ENCODE measurements around the gene NTSR1.

The NTSR1 gene

GRCh38 chr20:62696989-62697388, 11.6 kb upstream of the NTSR1 start:
- Histone ChIP-seq H3K9me3 (ENCODE audit: severe bottlenecking) (no peaks in the 10 kb centered on the region), H3K4me1 (ENCODE audit: insufficient read depth, poor library complexity, severe bottlenecking) (no peaks in the 10 kb centered on the region), H3K36me3 (ENCODE audit: low read depth) (no peaks in the 10 kb centered on the region), H3K4me3 (ENCODE audit: severe bottlenecking) (no peak overlapping the region), H3K27ac (ENCODE audit: poor library complexity, severe bottlenecking) (no peak overlapping the region), H3K27me3 (ENCODE audit: insufficient read depth, poor library complexity, severe bottlenecking) (peaks cover 34% of the 10 kb centered on the region)
- TF ChIP-seq CTCF (IDR thresholded peaks at IDR 0.05; ENCODE audit: poor library complexity, severe bottlenecking): no peak
- ATAC-seq (ENCODE audit: low read depth) (no peak), DNase-seq (ENCODE audit: low spot score) (peak; percentile 82)

- H3K27ac ChIP-seq (ENCODE audit: poor library complexity, severe bottlenecking): no peak overlapping the region
- ATAC-seq (ENCODE audit: low read depth) (no peak), DNase-seq (ENCODE audit: low spot score) (peak; percentile 79)
- no peaks in the 10 kb centered on the region for H3K4me1 ChIP-seq (ENCODE audit: insufficient read depth, poor library complexity, severe bottlenecking)
- no peaks in the 10 kb centered on the region for H3K36me3 ChIP-seq (ENCODE audit: low read depth)
- TF ChIP-seq CTCF (IDR thresholded peaks at IDR 0.05; ENCODE audit: poor library complexity, severe bottlenecking): no peak
- H3K4me3 ChIP-seq (ENCODE audit: severe bottlenecking): no peak overlapping the region
- H3K9me3 ChIP-seq (ENCODE audit: severe bottlenecking): no peaks in the 10 kb centered on the region
- peaks cover 33% of the 10 kb centered on the region for H3K27me3 ChIP-seq (ENCODE audit: insufficient read depth, poor library complexity, severe bottlenecking)
These were observed 11.1 kb upstream of the NTSR1 start for GRCh38 chr20:62697468-62697912.

- TF ChIP-seq CTCF (IDR thresholded peaks at IDR 0.05; ENCODE audit: poor library complexity, severe bottlenecking): no peak
- Histone ChIP-seq H3K9me3 (ENCODE audit: severe bottlenecking) (no peaks in the 10 kb centered on the region), H3K27me3 (ENCODE audit: insufficient read depth, poor library complexity, severe bottlenecking) (peaks cover 25% of the 10 kb centered on the region), H3K4me1 (ENCODE audit: insufficient read depth, poor library complexity, severe bottlenecking) (peaks cover 6% of the 10 kb centered on the region), H3K36me3 (ENCODE audit: low read depth) (no peaks in the 10 kb centered on the region), H3K4me3 (ENCODE audit: severe bottlenecking) (no peak overlapping the region), H3K27ac (ENCODE audit: poor library complexity, severe bottlenecking) (no peak overlapping the region)
- ATAC-seq (ENCODE audit: low read depth) (no peak), DNase-seq (ENCODE audit: low spot score) (peak; percentile 84)
These were observed 10.4 kb upstream of the NTSR1 start for GRCh38 chr20:62698231-62698630.

GRCh38 chr20:62699296-62699695, 9.3 kb upstream of the NTSR1 start:
- H3K27me3 ChIP-seq (ENCODE audit: insufficient read depth, poor library complexity, severe bottlenecking): peaks cover 17% of the 10 kb centered on the region
- no peak for TF ChIP-seq CTCF (IDR thresholded peaks at IDR 0.05; ENCODE audit: poor library complexity, severe bottlenecking)
- H3K9me3 ChIP-seq (ENCODE audit: severe bottlenecking): no peaks in the 10 kb centered on the region
- H3K4me1 ChIP-seq (ENCODE audit: insufficient read depth, poor library complexity, severe bottlenecking): peaks cover 16% of the 10 kb centered on the region
- H3K27ac ChIP-seq (ENCODE audit: poor library complexity, severe bottlenecking): no peak overlapping the region
- no peak for ATAC-seq (ENCODE audit: low read depth)
- DNase-seq (ENCODE audit: low spot score): no peak
- no peaks in the 10 kb centered on the region for H3K36me3 ChIP-seq (ENCODE audit: low read depth)
- no peak overlapping the region for H3K4me3 ChIP-seq (ENCODE audit: severe bottlenecking)

- DNase-seq (ENCODE audit: low spot score) (no peak), ATAC-seq (ENCODE audit: low read depth) (no peak)
- Histone ChIP-seq H3K9me3 (ENCODE audit: severe bottlenecking) (no peaks in the 10 kb centered on the region), H3K27ac (ENCODE audit: poor library complexity, severe bottlenecking) (no peak overlapping the region), H3K4me1 (ENCODE audit: insufficient read depth, poor library complexity, severe bottlenecking) (peaks cover 21% of the 10 kb centered on the region), H3K36me3 (ENCODE audit: low read depth) (no peaks in the 10 kb centered on the region), H3K4me3 (ENCODE audit: severe bottlenecking) (no peak overlapping the region), H3K27me3 (ENCODE audit: insufficient read depth, poor library complexity, severe bottlenecking) (peaks cover 12% of the 10 kb centered on the region)
- no peak for TF ChIP-seq CTCF (IDR thresholded peaks at IDR 0.05; ENCODE audit: poor library complexity, severe bottlenecking)
These were observed 8.9 kb upstream of the NTSR1 start for GRCh38 chr20:62699741-62700140.

Data from RWPE2 (cell line).